ENCODE measurements around the gene ADCK2.

Gene ADCK2

GRCh38 chr7:140714331-140715040, 41.7 kb downstream of the ADCK2 start:
- Histone ChIP-seq H3K9ac (ENCODE audit: low read length) (no peak overlapping the region), H3K79me2 (ENCODE audit: insufficient read depth, low read length) (no peaks in the 10 kb centered on the region), H3K27ac (ENCODE audit: low read depth, low read length) (no peak overlapping the region), H3K9me3 (ENCODE audit: insufficient read depth, low read length) (no peaks in the 10 kb centered on the region), H2AFZ (ENCODE audit: low read depth, low read length, severe bottlenecking) (no peak overlapping the region), H3K4me3 (ENCODE audit: insufficient read depth, low read length, poor library complexity, severe bottlenecking) (no peak overlapping the region), H3F3A (ENCODE audit: insufficient read depth) (no peaks in the 10 kb centered on the region), H3K36me3 (ENCODE audit: low read length) (no peaks in the 10 kb centered on the region), H4K20me1 (ENCODE audit: low read depth, low read length) (no peaks in the 10 kb centered on the region), H3K27me3 (ENCODE audit: low read length) (no peaks in the 10 kb centered on the region), H3K4me2 (ENCODE audit: low read depth, low read length, poor library complexity, severe bottlenecking) (no peak overlapping the region), H3K9me2 (replicated peaks; ENCODE audit: insufficient read depth, low read length) (no peaks in the 10 kb centered on the region)
- no peak for TF ChIP-seq CTCF (IDR thresholded peaks at IDR 0.05; ENCODE audit: insufficient read depth, low read length, poor library complexity, severe bottlenecking)
- TF ChIP-seq EZH2phosphoT487 (conservative IDR thresholded peaks at IDR 0.05; ENCODE audit: low read length), result no peak

- no peaks in the 10 kb centered on the region for H3K79me2 ChIP-seq (ENCODE audit: insufficient read depth, low read length)
- H3K9ac ChIP-seq (ENCODE audit: low read length), result no peak overlapping the region
- H2AFZ ChIP-seq (ENCODE audit: low read depth, low read length, severe bottlenecking), result no peak overlapping the region
- H3K9me3 ChIP-seq (ENCODE audit: insufficient read depth, low read length), result no peaks in the 10 kb centered on the region
- no peak for TF ChIP-seq CTCF (IDR thresholded peaks at IDR 0.05; ENCODE audit: insufficient read depth, low read length, poor library complexity, severe bottlenecking)
- no peak for TF ChIP-seq EZH2phosphoT487 (conservative IDR thresholded peaks at IDR 0.05; ENCODE audit: low read length)
- no peak overlapping the region for H3K27ac ChIP-seq (ENCODE audit: low read depth, low read length)
- H3K9me2 ChIP-seq (replicated peaks; ENCODE audit: insufficient read depth, low read length), result no peaks in the 10 kb centered on the region
- no peaks in the 10 kb centered on the region for H3K36me3 ChIP-seq (ENCODE audit: low read length)
- no peak overlapping the region for H3K4me3 ChIP-seq (ENCODE audit: insufficient read depth, low read length, poor library complexity, severe bottlenecking)
- H3F3A ChIP-seq (ENCODE audit: insufficient read depth), result no peaks in the 10 kb centered on the region
- no peak overlapping the region for H3K4me2 ChIP-seq (ENCODE audit: low read depth, low read length, poor library complexity, severe bottlenecking)
- no peaks in the 10 kb centered on the region for H3K27me3 ChIP-seq (ENCODE audit: low read length)
- H4K20me1 ChIP-seq (ENCODE audit: low read depth, low read length), result no peaks in the 10 kb centered on the region
These were observed 47.0 kb downstream of the ADCK2 start for GRCh38 chr7:140719721-140720120.

GRCh38 chr7:140722254-140722653, 49.5 kb downstream of the ADCK2 start:
- TF ChIP-seq CTCF (IDR thresholded peaks at IDR 0.05; ENCODE audit: insufficient read depth, low read length, poor library complexity, severe bottlenecking) (no peak), EZH2phosphoT487 (conservative IDR thresholded peaks at IDR 0.05; ENCODE audit: low read length) (no peak)
- Histone ChIP-seq H3K27me3 (ENCODE audit: low read length) (no peaks in the 10 kb centered on the region), H3K79me2 (ENCODE audit: insufficient read depth, low read length) (no peaks in the 10 kb centered on the region), H2AFZ (ENCODE audit: low read depth, low read length, severe bottlenecking) (no peak overlapping the region), H3K9me3 (ENCODE audit: insufficient read depth, low read length) (no peaks in the 10 kb centered on the region), H3K27ac (ENCODE audit: low read depth, low read length) (no peak overlapping the region), H3K4me2 (ENCODE audit: low read depth, low read length, poor library complexity, severe bottlenecking) (no peak overlapping the region), H3K9ac (ENCODE audit: low read length) (no peak overlapping the region), H3K36me3 (ENCODE audit: low read length) (no peaks in the 10 kb centered on the region), H4K20me1 (ENCODE audit: low read depth, low read length) (no peaks in the 10 kb centered on the region), H3K4me3 (ENCODE audit: insufficient read depth, low read length, poor library complexity, severe bottlenecking) (no peak overlapping the region), H3F3A (ENCODE audit: insufficient read depth) (peaks cover 4% of the 10 kb centered on the region; the same call in 1 of the 2 replicates), H3K9me2 (replicated peaks; ENCODE audit: insufficient read depth, low read length) (no peaks in the 10 kb centered on the region)
